ENCODE results near the gene ANKRD10.

The ANKRD10 gene

DNA sequence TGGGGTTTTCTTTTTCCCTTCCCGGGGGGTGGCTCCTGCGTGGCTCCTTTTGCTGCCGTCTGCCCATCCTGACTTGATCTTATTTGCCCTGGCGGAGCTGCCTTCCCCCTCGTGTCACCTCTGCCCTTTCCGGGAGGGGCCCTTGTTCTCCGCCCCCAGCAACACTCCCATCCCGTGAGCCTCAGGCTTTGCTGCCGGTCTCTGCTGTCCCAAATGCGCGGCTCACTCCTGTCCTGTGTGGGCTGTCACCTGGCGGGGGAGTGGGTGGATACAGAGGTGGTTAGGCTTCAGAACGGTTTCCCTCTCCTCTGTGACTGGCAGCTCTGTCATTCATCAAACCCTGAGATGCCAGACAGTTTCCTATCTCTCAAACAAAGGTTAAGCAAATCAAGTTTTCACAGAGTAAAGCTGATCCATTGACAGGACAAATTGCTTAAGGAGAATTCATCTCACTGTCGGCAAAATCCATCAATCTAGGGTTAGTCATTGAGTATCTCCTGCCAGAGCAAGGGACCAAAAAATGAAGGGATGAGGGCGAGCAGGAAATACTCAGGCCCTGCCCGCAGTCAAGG is 84.0 kb downstream of the ANKRD10 start:
- DNase-seq (ENCODE audit: low read depth): no peak

GRCh38 chr13:110830331-110830730 is 84.5 kb downstream of the ANKRD10 start:
- DNase-seq (ENCODE audit: low read depth): no peak

- no peak for DNase-seq (ENCODE audit: low read depth)
Measured at GRCh38 chr13:110829486-110829885, 85.4 kb downstream of the ANKRD10 start.

- DNase-seq (ENCODE audit: low read depth): no peak
Measured at GRCh38 chr13:110828705-110829104, 86.2 kb downstream of the ANKRD10 start.

All from stimulated activated CD8-positive, alpha-beta memory T cell treated with anti-CD3 and anti-CD28 coated beads, Interleukin-4, amount 100 ng/mL, for 24 hours (primary cell).